Effector memory CD4-positive, alpha-beta T cell (primary cell): Measurements from ENCODE around the gene CASKIN1.
A peak's percentile ranks its signal among the peaks of the same experiment; 100 is the strongest.

Experiments used
- DNase-seq, 3 donors: peaks; one replicate each; pipeline ENCODE4 v3.0.0-alpha.2; 2020
- H3K27ac ChIP-seq: 2 replicates; pipeline ENCODE4 v1.7.0; 2013; ENCODE audit warnings: mild to moderate bottlenecking, low read length, moderate library complexity; ENCODE audit not compliant: insufficient read depth, poor library complexity, severe bottlenecking
- H3K27me3 ChIP-seq: replicated peaks from 2 replicates; pipeline ENCODE4 v1.7.0; 2013; ENCODE audit warnings: mild to moderate bottlenecking, low read length; ENCODE audit not compliant: insufficient read depth, control insufficient read depth, poor library complexity, severe bottlenecking
- H3K36me3 ChIP-seq: 2 replicates; pipeline ENCODE4 v1.7.0; 2013; ENCODE audit warnings: mild to moderate bottlenecking, low read length, moderate library complexity; ENCODE audit not compliant: control insufficient read depth, insufficient read depth
- H3K4me1 ChIP-seq: 2 replicates; pipeline ENCODE4 v1.7.0; 2013; ENCODE audit warnings: low read length, mild to moderate bottlenecking; ENCODE audit not compliant: control insufficient read depth, insufficient read depth, poor library complexity, severe bottlenecking
- H3K4me3 ChIP-seq: 2 replicates; pipeline ENCODE4 v1.7.0; 2013; ENCODE audit warnings: low read length, low read depth, mild to moderate bottlenecking; ENCODE audit not compliant: insufficient read depth, poor library complexity, severe bottlenecking
- H3K9me3 ChIP-seq: 2 replicates; pipeline ENCODE4 v1.7.0; 2013; ENCODE audit warnings: mild to moderate bottlenecking, low read length, moderate library complexity; ENCODE audit not compliant: control insufficient read depth

Gene CASKIN1

DNA sequence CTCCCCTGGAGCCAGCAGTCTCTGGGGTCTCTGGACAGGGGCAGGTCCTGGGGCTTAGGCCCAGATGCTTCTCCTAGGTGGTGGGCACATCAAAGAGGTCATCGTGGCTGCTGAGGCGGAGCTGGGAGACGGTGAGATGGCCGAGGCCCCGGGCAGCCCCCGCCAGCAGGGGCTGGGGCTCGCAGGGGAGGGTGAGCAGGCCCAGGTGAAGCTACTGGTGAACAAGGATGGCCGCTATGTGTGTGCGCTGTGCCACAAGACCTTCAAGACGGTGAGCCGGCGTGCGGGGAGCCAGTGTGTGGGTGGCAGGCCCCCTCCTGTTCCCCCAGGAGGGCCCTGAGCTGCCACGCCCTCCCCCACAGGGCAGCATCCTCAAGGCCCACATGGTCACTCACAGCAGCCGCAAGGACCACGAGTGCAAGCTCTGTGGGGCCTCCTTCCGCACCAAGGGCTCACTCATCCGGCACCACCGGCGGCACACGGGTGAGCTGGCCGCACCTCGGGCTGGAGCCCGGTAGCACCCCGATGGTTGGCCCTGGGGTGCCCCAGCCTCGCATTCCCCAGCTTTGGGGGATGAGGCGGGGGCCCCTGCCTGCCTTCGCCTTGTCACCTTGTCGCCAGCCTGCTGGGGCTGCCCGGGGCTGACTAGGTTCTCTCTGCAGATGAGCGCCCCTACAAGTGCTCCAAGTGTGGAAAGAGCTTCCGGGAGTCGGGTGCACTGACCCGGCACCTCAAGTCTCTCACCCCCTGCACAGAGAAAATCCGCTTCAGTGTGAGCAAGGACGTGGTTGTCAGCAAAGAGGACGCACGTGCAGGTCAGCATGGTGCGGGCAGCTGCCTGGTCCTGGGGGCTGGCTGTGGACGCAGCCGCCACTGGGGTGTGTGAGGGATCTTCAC lies 35.9 kb upstream of the CASKIN1 start:
- peaks cover 11% of the 10 kb centered on the region for H3K4me1 ChIP-seq
- no peaks in the 10 kb centered on the region for H3K9me3 ChIP-seq
- H3K36me3 ChIP-seq: peaks cover 75% of the 10 kb centered on the region
- H3K27ac ChIP-seq: no peak overlapping the region
- H3K27me3 ChIP-seq: peaks cover 7% of the 10 kb centered on the region
- no peak overlapping the region for H3K4me3 ChIP-seq
- DNase-seq: no peak

DNA sequence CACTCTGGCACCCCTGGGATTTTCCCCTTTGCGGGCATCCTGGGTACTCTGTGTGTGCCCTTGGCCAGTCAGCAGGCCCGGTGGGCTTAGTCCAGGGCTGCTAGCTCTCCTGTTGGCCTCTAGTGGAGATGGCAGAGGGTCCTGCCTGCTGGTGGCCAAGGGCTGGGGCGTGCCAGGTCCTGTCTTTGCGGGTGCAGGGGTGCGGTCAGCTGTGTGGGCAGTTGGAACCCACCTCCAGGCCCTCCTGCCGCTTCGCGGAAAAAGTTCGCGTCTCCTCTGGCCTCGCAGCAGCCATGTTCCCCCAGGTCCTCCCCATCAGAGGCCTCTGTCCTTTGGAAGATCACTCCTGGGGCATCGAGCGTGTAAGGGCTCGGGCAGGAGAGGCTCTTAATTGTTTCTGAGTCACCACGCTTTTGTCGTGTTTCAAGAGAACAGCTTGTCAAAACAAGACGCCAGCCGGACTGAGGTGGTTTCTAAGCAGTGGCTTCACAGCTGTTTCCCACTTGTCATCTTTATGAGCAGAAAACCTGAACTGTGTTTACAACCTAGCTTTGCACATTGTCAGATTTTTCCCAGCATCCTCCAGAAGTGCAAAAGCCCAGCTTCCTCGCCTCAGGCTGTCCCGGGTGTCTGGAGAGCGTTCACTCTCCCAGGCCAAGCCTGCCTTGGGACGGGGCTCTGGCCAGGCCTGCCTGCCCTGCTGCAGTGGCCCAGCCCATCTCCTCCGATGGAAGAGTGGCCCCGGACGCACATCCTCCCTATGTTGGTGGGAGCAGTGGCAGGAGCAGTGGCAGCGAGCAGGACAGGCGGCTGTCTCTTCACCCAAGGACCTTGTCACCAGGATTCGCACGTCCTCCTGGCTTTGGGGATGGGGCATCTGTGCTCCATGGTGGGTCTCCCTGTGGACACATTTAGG lies 34.9 kb upstream of the CASKIN1 start:
- no peaks in the 10 kb centered on the region for H3K9me3 ChIP-seq

DNA sequence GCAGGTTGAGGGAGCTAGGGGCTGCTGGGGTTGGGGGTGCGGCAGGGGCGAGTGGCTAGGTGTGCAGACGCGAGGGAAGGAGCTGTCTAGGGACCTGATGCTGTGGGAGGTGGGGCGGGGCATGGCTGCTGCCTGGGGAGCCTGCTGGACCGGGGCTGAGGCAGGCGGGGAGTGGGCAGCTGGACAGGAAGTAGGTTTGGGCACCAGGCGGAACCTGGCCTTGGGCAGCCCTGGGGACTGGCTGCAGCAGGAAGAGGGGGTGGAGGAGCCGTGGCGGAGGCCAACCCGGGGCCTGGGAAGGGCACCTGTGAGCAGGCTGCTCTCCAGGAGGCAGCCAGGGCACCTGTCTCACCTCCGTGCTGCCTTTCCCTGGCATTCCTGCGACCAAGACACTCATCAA lies 34.0 kb upstream of the CASKIN1 start:
- Histone ChIP-seq H3K36me3 (peaks cover 73% of the 10 kb centered on the region), H3K4me1 (no peaks in the 10 kb centered on the region), H3K4me3 (no peak overlapping the region), H3K27me3 (no peaks in the 10 kb centered on the region), H3K9me3 (no peaks in the 10 kb centered on the region), H3K27ac (no peak overlapping the region)
- DNase-seq: no peak

More for the DNA sequence above, 34.9 kb upstream of the CASKIN1 start:
- no peak for DNase-seq
- Histone ChIP-seq H3K36me3 (peaks cover 75% of the 10 kb centered on the region), H3K4me1 (peaks cover 2% of the 10 kb centered on the region), H3K27me3 (peaks cover 3% of the 10 kb centered on the region), H3K27ac (no peak overlapping the region), H3K4me3 (no peak overlapping the region)

DNA sequence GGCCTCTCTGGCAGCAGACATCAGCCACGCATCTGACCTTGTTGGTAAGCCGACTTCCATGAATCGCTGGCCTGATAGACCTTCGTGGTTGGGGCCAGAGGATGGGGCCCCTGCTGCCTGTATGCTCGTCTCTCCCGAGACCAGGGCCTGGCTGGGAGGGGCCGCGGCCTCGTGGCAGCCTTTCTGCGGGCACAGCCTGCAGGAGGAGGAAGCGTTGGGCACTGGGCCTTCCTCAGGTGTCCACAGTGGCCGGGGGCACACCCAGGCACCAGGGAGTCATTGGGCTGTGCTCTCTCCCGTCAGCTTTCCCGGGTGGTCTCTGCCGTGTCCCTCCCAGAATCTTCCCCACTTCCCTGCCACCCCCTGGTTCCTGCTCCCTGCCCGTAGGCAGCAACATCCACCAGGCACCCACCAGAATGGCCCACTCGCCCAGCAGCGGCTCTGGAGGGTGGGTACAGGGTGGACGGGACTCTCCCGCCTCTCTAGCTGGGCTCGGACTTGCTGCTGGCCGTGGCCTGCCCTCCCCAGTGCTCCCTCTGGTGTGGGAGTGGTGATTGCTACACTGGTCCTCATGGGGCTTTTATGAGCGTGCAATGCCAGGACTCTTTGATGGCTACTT lies 33.3 kb upstream of the CASKIN1 start:
- DNase-seq: no peak
- Histone ChIP-seq H3K4me3 (no peak overlapping the region), H3K9me3 (no peaks in the 10 kb centered on the region), H3K27me3 (no peaks in the 10 kb centered on the region), H3K27ac (no peak overlapping the region), H3K36me3 (peaks cover 67% of the 10 kb centered on the region), H3K4me1 (no peaks in the 10 kb centered on the region)

GRCh38 chr16:2229091-2229490 lies 32.7 kb upstream of the CASKIN1 start:
- DNase-seq: no peak
- H3K9me3 ChIP-seq: no peaks in the 10 kb centered on the region
- no peak overlapping the region for H3K27ac ChIP-seq
- H3K4me1 ChIP-seq: peaks cover 2% of the 10 kb centered on the region
- no peak overlapping the region for H3K4me3 ChIP-seq
- H3K36me3 ChIP-seq: peaks cover 60% of the 10 kb centered on the region
- H3K27me3 ChIP-seq: no peaks in the 10 kb centered on the region

GRCh38 chr16:2228161-2228824 lies 31.9 kb upstream of the CASKIN1 start:
- H3K9me3 ChIP-seq: no peaks in the 10 kb centered on the region
- no peak overlapping the region for H3K27ac ChIP-seq
- H3K4me3 ChIP-seq: no peak overlapping the region
- peaks cover 6% of the 10 kb centered on the region for H3K4me1 ChIP-seq
- no peaks in the 10 kb centered on the region for H3K27me3 ChIP-seq
- peaks cover 52% of the 10 kb centered on the region for H3K36me3 ChIP-seq
- DNase-seq: no peak

DNA sequence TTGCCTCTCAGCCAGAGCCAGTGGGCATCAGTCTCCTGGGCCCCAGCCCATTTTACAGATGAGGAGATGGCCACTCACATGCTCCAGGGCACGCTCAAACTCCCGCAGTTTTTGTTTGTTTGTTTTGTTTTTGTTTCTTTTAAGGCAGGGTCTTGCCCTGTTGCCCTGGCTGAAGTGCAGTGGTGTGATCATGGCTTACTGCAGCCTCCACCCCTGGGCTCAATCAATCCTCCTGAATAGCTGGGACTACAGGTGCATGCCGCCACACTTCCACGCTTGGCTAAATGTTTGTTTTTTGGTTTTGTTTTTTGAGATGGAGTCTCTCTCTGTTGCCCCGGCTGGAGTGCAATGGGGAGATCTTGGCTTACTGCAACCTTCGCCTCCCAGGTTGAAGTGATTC lies 30.5 kb upstream of the CASKIN1 start:
- no peak for DNase-seq
- Histone ChIP-seq H3K4me1 (peaks cover 6% of the 10 kb centered on the region), H3K36me3 (peaks cover 38% of the 10 kb centered on the region)

DNA sequence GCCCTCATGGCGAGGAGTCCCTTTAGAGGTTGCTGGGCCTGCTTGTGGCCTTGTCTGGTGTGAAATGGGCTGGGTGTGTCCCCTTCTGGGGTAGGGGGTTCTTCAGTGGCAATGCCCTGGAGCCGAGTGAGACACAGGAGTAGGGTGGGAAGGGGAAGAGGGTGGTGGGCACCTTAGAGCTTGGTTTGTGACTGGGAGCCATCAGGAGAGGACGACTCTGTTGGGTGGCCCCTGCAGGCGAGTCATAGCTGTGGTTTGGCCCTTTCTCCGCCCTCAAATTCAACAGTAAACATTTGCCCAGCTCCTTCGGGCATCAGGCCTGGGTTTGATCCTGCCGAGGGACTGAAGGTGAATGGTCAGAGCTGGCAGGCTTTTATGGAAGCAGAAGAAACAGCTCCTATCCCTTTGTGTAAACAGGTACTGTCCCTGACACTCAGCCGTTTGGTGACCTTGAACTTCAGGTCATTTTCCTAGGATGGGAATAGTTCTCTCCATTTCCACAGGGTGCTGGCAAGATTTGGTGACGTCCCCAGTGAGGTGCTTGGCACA lies 29.9 kb upstream of the CASKIN1 start:
- no peaks in the 10 kb centered on the region for H3K27me3 ChIP-seq
- H3K36me3 ChIP-seq: peaks cover 32% of the 10 kb centered on the region
- no peaks in the 10 kb centered on the region for H3K9me3 ChIP-seq
- H3K27ac ChIP-seq: no peak overlapping the region
- peaks cover 6% of the 10 kb centered on the region for H3K4me1 ChIP-seq
- no peak overlapping the region for H3K4me3 ChIP-seq
- no peak for DNase-seq

More for the DNA sequence above, 30.5 kb upstream of the CASKIN1 start:
- Histone ChIP-seq H3K27ac (no peak overlapping the region), H3K9me3 (no peaks in the 10 kb centered on the region), H3K4me3 (no peak overlapping the region), H3K27me3 (no peaks in the 10 kb centered on the region)

GRCh38 chr16:2223942-2224486 lies 27.6 kb upstream of the CASKIN1 start:
- Histone ChIP-seq H3K36me3 (peaks cover 9% of the 10 kb centered on the region), H3K27me3 (no peaks in the 10 kb centered on the region), H3K4me3 (peak overlapping the region; percentile 95), H3K4me1 (peaks cover 6% of the 10 kb centered on the region), H3K27ac (peak overlapping the region; percentile 84), H3K9me3 (no peaks in the 10 kb centered on the region)
- no peak for DNase-seq
